GM23338 (cell line): ENCODE data around the gene ZNF692. TPM values are rescaled to one million over a fixed set of nuclear protein-coding genes. Genes with fewer than 3 reads are reported as not detected.
A peak's percentile ranks its signal among the peaks of the same experiment; 100 is the strongest.

Experiments used
- ATAC-seq: fragments of 200-7000 bp; cut with Tn5 transposase; 3 replicates; pipeline ENCODE4 v1.9.1; 2020
- DNase-seq: peaks from one replicate; pipeline ENCODE4 v3.0.0-alpha.2; 2015; ENCODE audit warnings: low spot score
- H2AFZ ChIP-seq: fragments of 200-600 bp; sonication (generic); 2 replicates; pipeline ENCODE4 v1.8.0; 2016; ENCODE audit warnings: antibody characterized with exemption, mild to moderate bottlenecking, moderate library complexity
- H3F3A ChIP-seq: fragments of 200-600 bp; sonication (generic); replicated peaks from 2 replicates; pipeline ENCODE4 v1.8.0; 2017; ENCODE audit warnings: antibody characterized with exemption, mixed run types, low read depth
- H3K27ac ChIP-seq: fragments of 200-600 bp; sonication (generic); 2 replicates; pipeline ENCODE4 v1.6.1; 2016; ENCODE audit warnings: low read depth
- H3K27me3 ChIP-seq: fragments of 200-600 bp; sonication (generic); 2 replicates; pipeline ENCODE4 v1.8.0; 2016; ENCODE audit warnings: mild to moderate bottlenecking, mixed run types, moderate library complexity; ENCODE audit not compliant: insufficient read depth
- H3K36me3 ChIP-seq: fragments of 200-600 bp; sonication (generic); 2 replicates; pipeline ENCODE4 v1.8.0; 2016; ENCODE audit warnings: mild to moderate bottlenecking; ENCODE audit not compliant: insufficient read depth
- H3K4me1 ChIP-seq: fragments of 200-600 bp; sonication (generic); 2 replicates; pipeline ENCODE4 v1.8.0; 2016; ENCODE audit warnings: mild to moderate bottlenecking, moderate library complexity; ENCODE audit not compliant: insufficient read depth
- H3K4me2 ChIP-seq: fragments of 200-600 bp; sonication (generic); 2 replicates; pipeline ENCODE4 v1.7.1; 2017; ENCODE audit warnings: mixed run types
- H3K4me3 ChIP-seq: fragments of 200-600 bp; sonication (generic); 2 replicates; pipeline ENCODE4 v1.6.1; 2016; ENCODE audit warnings: mixed run types
- H3K79me2 ChIP-seq: fragments of 200-600 bp; sonication (generic); replicated peaks from 2 replicates; pipeline ENCODE4 v1.8.0; 2017; ENCODE audit warnings: mild to moderate bottlenecking; ENCODE audit not compliant: insufficient read depth
- H3K9me2 ChIP-seq: fragments of 200-600 bp; sonication (generic); 2 replicates; pipeline ENCODE4 v1.8.0; 2017; ENCODE audit not compliant: insufficient read depth
- H4K20me1 ChIP-seq: fragments of 200-600 bp; sonication (generic); replicated peaks from 2 replicates; pipeline ENCODE4 v1.8.0; 2017; ENCODE audit warnings: mild to moderate bottlenecking; ENCODE audit not compliant: insufficient read depth
- H3K27ac Mint-ChIP-seq: 2 replicates; pipeline ENCODE4 v1.8.0; 2020; ENCODE audit warnings: inconsistent platforms, mild to moderate bottlenecking, moderate library complexity, mixed read lengths
- H3K27me3 Mint-ChIP-seq: 3 replicates; pipeline ENCODE4 v1.8.0; 2022; ENCODE audit warnings: low read depth, mild to moderate bottlenecking, moderate library complexity, mixed read lengths, inconsistent platforms; ENCODE audit not compliant: insufficient read depth, poor library complexity
- H3K36me3 Mint-ChIP-seq: 3 replicates; pipeline ENCODE4 v1.8.0; 2021; ENCODE audit warnings: low read depth, mild to moderate bottlenecking, inconsistent platforms, moderate library complexity, mixed read lengths
- H3K4me1 Mint-ChIP-seq: 3 replicates; pipeline ENCODE4 v1.8.0; 2020; ENCODE audit warnings: mild to moderate bottlenecking, inconsistent platforms, mixed read lengths
- H3K4me3 Mint-ChIP-seq: 3 replicates; pipeline ENCODE4 v1.8.0; 2021; ENCODE audit warnings: moderate library complexity, mild to moderate bottlenecking, inconsistent platforms, mixed read lengths
- H3K9me3 Mint-ChIP-seq: 3 replicates; pipeline ENCODE4 v1.8.0; 2020; ENCODE audit warnings: moderate library complexity, mild to moderate bottlenecking, inconsistent platforms, mixed read lengths
- CREB1 ChIP-seq: fragments of 250-450 bp; sonication (Bioruptor Pico); IDR thresholded peaks from 2 replicates; pipeline ENCODE4 v1.5.0; 2020; ENCODE audit warnings: low read depth, mild to moderate bottlenecking, moderate library complexity
- CTCF ChIP-seq, 2 experiments: fragments of 200-600 bp in 1 of 2; sonication (generic) in 1 of 2; conservative IDR thresholded peaks; 2 replicates each; pipeline versions ENCODE4 v1.5.1 to v1.6.1; 2016 to 2017; ENCODE audit warnings: antibody characterized with exemption in 2 of 2, low read depth in 2 of 2, mild to moderate bottlenecking in 2 of 2, moderate library complexity in 1 of 2
- ETS1 ChIP-seq: IDR thresholded peaks from 2 replicates; pipeline ENCODE4 v1.6.1; 2016; ENCODE audit warnings: antibody characterized with exemption
- EZH2 ChIP-seq: fragments of 200-600 bp; sonication (generic); IDR thresholded peaks from one replicate; pipeline ENCODE4 v1.8.0; 2017; ENCODE audit warnings: antibody characterized with exemption, mild to moderate bottlenecking, low read depth; ENCODE audit not compliant: unreplicated experiment
- EZH2phosphoT487 ChIP-seq: fragments of 200-600 bp; sonication (generic); IDR thresholded peaks from one replicate; pipeline ENCODE4 v1.8.1; 2018; ENCODE audit warnings: antibody characterized with exemption; ENCODE audit not compliant: unreplicated experiment
- JUNB ChIP-seq: IDR thresholded peaks from one replicate; pipeline ENCODE4 v1.6.1; 2016; ENCODE audit warnings: antibody characterized with exemption; ENCODE audit not compliant: unreplicated experiment
- NANOG ChIP-seq: IDR thresholded peaks from 2 replicates; pipeline ENCODE4 v1.6.1; 2016; ENCODE audit warnings: antibody characterized with exemption, borderline replicate concordance
- POLR2AphosphoS5 ChIP-seq: IDR thresholded peaks from 2 replicates; pipeline ENCODE4 v1.6.1; 2016; ENCODE audit warnings: antibody characterized with exemption, low read depth
- STAT1 ChIP-seq: IDR thresholded peaks from one replicate; pipeline ENCODE4 v1.6.1; 2016; ENCODE audit warnings: antibody characterized with exemption; ENCODE audit not compliant: unreplicated experiment
- ZNF114 ChIP-seq: fragments of 250-450 bp; sonication (Bioruptor Pico); IDR thresholded peaks from 2 replicates; pipeline ENCODE4 v1.5.0; 2020; ENCODE audit warnings: mild to moderate bottlenecking, moderate library complexity
- ZNF331 ChIP-seq: fragments of 250-450 bp; sonication (Bioruptor Pico); IDR thresholded peaks from 2 replicates; pipeline ENCODE4 v1.5.0; 2020; ENCODE audit warnings: low read depth, mild to moderate bottlenecking, moderate library complexity
- long read RNA-seq: library from polyadenylated mRNA; unstranded; transcript quantifications from one replicate; pipeline ENCODE4 v2.0.0, GENCODE V29; 2020; ENCODE audit not compliant: unreplicated experiment
- polyA plus RNA-seq: library from polyadenylated mRNA; unstranded; fragments of >200 nt; fragmentation: Nextera tagmentation; extraction: Ambion mirVana; gene quantifications from 2 replicates; pipeline ENCODE4 v1.2.1, GENCODE V29; 2016
- total RNA-seq: library from RNA; depleted of rRNA; stranded (reverse); fragments of >200 nt; shearing (Covaris generic); gene quantifications from 2 replicates; pipeline ENCODE4 v1.2.3, GENCODE V29; 2014; rRNA removed
- TF ChIP-seq, protein P1 (sequence below): fragments of 250-450 bp; sonication (Bioruptor Pico); IDR thresholded peaks from 2 replicates; pipeline ENCODE4 v1.5.0; 2020; ENCODE audit warnings: mild to moderate bottlenecking, moderate library complexity

The ZNF692 gene
- total RNA-seq (34.4 and 57.1 TPM in 2 replicates), polyA plus RNA-seq (38.3 and 41.2 TPM in 2 replicates)
- long read RNA-seq, transcript ZNF692-201 (12 exons, 1,931 nt), result major isoform, 12 of 26 reads
- long read RNA-seq, partial matches to known transcripts, result 3 of 26 reads
- long read RNA-seq, other reads (novel, unspliced or antisense), result 10 of 26 reads

- H3K27ac Mint-ChIP-seq, result peak within 1 kb of the TSS; percentile 97
- Histone ChIP-seq H2AFZ (peak within 1 kb of the TSS; percentile 98), H3F3A (0 out of 2 replicates have a peak, but pooled peaks cover 8% of the 10 kb centered on the region), H3K27ac (peak within 1 kb of the TSS; percentile 88), H3K9me2 (no peaks in the 10 kb centered on the region), H3K27me3 (peaks cover 35% of the 10 kb centered on the region), H3K4me1 (peaks cover 27% of the 10 kb centered on the region), H4K20me1 (no peaks in the 10 kb centered on the region), H3K4me3 (peak within 1 kb of the TSS; percentile 89), H3K36me3 (peaks cover 15% of the 10 kb centered on the region), H3K79me2 (no peaks in the 10 kb centered on the region; the same call in 1 of the 2 replicates), H3K4me2 (peak within 1 kb of the TSS; percentile 98)
- peak; percentile 74 for ATAC-seq
- peaks cover 7% of the 10 kb centered on the region; the same call in 2 of the 3 replicates for H3K36me3 Mint-ChIP-seq
- peaks cover 26% of the 10 kb centered on the region for H3K4me1 Mint-ChIP-seq
- DNase-seq, result peak; percentile 98
- H3K9me3 Mint-ChIP-seq, result no peaks in the 10 kb centered on the region; the same call in 1 of the 3 replicates
- peak within 1 kb of the TSS; percentile 89 for H3K4me3 Mint-ChIP-seq
- peaks cover 23% of the 10 kb centered on the region for H3K27me3 Mint-ChIP-seq
- TF ChIP-seq STAT1 (no peak), POLR2AphosphoS5 (peak; percentile 85), NANOG (no peak), CREB1 (peak; percentile 23; the same call in 1 of the 2 replicates), EZH2 (no peak), CTCF (conservative IDR thresholded peaks at IDR 0.05; ENCODE audit: low read depth in 2 of 2) (no peak), JUNB (no peak), EZH2phosphoT487 (no peak), ZNF114 (CRISPR knock-in tag) (no peak), ETS1 (no peak), ZNF331 (CRISPR knock-in tag) (no peak)
- TF ChIP-seq, protein P1, sequence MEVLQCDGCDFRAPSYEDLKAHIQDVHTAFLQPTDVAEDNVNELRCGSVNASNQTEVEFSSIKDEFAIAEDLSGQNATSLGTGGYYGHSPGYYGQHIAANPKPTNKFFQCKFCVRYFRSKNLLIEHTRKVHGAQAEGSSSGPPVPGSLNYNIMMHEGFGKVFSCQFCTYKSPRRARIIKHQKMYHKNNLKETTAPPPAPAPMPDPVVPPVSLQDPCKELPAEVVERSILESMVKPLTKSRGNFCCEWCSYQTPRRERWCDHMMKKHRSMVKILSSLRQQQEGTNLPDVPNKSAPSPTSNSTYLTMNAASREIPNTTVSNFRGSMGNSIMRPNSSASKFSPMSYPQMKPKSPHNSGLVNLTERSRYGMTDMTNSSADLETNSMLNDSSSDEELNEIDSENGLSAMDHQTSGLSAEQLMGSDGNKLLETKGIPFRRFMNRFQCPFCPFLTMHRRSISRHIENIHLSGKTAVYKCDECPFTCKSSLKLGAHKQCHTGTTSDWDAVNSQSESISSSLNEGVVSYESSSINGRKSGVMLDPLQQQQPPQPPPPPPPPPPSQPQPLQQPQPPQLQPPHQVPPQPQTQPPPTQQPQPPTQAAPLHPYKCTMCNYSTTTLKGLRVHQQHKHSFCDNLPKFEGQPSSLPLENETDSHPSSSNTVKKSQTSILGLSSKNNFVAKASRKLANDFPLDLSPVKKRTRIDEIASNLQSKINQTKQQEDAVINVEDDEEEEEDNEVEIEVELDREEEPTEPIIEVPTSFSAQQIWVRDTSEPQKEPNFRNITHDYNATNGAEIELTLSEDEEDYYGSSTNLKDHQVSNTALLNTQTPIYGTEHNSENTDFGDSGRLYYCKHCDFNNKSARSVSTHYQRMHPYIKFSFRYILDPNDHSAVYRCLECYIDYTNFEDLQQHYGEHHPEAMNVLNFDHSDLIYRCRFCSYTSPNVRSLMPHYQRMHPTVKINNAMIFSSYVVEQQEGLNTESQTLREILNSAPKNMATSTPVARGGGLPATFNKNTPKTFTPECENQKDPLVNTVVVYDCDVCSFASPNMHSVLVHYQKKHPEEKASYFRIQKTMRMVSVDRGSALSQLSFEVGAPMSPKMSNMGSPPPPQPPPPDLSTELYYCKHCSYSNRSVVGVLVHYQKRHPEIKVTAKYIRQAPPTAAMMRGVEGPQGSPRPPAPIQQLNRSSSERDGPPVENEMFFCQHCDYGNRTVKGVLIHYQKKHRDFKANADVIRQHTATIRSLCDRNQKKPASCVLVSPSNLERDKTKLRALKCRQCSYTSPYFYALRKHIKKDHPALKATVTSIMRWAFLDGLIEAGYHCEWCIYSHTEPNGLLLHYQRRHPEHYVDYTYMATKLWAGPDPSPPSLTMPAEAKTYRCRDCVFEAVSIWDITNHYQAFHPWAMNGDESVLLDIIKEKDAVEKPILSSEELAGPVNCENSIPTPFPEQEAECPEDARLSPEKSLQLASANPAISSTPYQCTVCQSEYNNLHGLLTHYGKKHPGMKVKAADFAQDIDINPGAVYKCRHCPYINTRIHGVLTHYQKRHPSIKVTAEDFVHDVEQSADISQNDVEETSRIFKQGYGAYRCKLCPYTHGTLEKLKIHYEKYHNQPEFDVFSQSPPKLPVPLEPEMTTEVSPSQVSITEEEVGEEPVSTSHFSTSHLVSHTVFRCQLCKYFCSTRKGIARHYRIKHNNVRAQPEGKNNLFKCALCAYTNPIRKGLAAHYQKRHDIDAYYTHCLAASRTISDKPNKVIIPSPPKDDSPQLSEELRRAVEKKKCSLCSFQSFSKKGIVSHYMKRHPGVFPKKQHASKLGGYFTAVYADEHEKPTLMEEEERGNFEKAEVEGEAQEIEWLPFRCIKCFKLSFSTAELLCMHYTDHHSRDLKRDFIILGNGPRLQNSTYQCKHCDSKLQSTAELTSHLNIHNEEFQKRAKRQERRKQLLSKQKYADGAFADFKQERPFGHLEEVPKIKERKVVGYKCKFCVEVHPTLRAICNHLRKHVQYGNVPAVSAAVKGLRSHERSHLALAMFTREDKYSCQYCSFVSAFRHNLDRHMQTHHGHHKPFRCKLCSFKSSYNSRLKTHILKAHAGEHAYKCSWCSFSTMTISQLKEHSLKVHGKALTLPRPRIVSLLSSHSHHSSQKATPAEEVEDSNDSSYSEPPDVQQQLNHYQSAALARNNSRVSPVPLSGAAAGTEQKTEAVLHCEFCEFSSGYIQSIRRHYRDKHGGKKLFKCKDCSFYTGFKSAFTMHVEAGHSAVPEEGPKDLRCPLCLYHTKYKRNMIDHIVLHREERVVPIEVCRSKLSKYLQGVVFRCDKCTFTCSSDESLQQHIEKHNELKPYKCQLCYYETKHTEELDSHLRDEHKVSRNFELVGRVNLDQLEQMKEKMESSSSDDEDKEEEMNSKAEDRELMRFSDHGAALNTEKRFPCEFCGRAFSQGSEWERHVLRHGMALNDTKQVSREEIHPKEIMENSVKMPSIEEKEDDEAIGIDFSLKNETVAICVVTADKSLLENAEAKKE, result no peak
Observed at GRCh38 chr1:248858891-248859889, at the start of gene ZNF692. ZNF692 (minus strand) TSS chr1:248859085; CDS start chr1:248858309, 776 bp downstream.
